ENCODE results near the gene HIVEP3.

HIVEP3 gene

GRCh38 chr1:41671116-41671755, 247.5 kb downstream of the HIVEP3 start:
- H3K27ac Mint-ChIP-seq: peak overlapping the region; percentile 74
- ATAC-seq: no peak
- no peaks in the 10 kb centered on the region for H3K9me3 Mint-ChIP-seq
- DNase-seq (ENCODE audit: low spot score in 2 of 2): no peak
- peak overlapping the region; percentile 0 for H3K4me3 Mint-ChIP-seq
- H3K36me3 Mint-ChIP-seq: no peaks in the 10 kb centered on the region
- H3K4me1 Mint-ChIP-seq: peaks cover 98% of the 10 kb centered on the region

DNA sequence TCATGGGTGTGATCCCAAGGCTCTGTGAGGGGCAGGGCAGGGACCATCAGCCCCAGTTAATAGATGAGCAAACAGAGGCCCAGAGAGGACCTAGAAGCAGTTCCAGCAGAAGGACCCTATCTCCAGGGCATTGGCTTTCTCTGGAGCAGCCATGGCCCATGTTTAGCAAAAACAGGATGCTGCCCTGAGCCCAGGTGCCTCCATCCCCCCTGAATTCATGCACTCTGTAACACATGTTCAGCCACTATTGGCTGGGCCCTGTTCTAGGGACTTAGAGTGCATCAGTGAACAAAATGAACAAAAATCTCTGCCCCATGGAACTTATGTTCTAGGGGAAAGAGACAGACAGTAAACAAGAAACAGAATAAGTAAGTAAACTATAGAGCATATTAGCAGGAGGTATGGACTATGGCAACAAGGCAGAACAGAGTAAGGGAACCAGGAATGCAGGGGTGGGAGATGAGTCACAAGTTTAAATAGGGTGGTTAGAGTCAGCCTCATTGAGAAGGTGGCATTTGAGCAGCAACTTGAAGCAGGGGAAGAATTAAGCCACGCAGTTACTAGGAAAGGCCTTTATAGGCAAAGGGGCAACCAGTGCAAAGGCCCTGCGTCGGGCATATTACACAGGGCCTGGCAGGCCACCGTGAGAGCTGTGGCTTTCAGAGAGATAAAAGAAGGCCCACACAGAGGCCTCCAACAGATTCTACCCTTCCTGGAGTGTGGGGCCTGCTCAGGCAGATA, 248.3 kb downstream of the HIVEP3 start:
- ATAC-seq: peak; percentile 69

GRCh38 chr1:41668967-41669366, 249.8 kb downstream of the HIVEP3 start:
- H3K9me3 Mint-ChIP-seq: no peaks in the 10 kb centered on the region
- DNase-seq (ENCODE audit: low spot score in 2 of 2) (no peak), ATAC-seq (no peak)
- no peak overlapping the region for H3K4me3 Mint-ChIP-seq
- peak overlapping the region; percentile 95 for H3K27ac Mint-ChIP-seq
- H3K4me1 Mint-ChIP-seq: peaks cover 86% of the 10 kb centered on the region
- no peaks in the 10 kb centered on the region for H3K36me3 Mint-ChIP-seq

More for the DNA sequence above, 248.3 kb downstream of the HIVEP3 start:
- peaks cover 94% of the 10 kb centered on the region for H3K4me1 Mint-ChIP-seq
- H3K4me3 Mint-ChIP-seq: peak overlapping the region; percentile 0
- no peaks in the 10 kb centered on the region for H3K36me3 Mint-ChIP-seq
- DNase-seq (ENCODE audit: low spot score in 2 of 2): no peak
- peak overlapping the region; percentile 5 for H3K27ac Mint-ChIP-seq
- no peaks in the 10 kb centered on the region for H3K9me3 Mint-ChIP-seq

DNA sequence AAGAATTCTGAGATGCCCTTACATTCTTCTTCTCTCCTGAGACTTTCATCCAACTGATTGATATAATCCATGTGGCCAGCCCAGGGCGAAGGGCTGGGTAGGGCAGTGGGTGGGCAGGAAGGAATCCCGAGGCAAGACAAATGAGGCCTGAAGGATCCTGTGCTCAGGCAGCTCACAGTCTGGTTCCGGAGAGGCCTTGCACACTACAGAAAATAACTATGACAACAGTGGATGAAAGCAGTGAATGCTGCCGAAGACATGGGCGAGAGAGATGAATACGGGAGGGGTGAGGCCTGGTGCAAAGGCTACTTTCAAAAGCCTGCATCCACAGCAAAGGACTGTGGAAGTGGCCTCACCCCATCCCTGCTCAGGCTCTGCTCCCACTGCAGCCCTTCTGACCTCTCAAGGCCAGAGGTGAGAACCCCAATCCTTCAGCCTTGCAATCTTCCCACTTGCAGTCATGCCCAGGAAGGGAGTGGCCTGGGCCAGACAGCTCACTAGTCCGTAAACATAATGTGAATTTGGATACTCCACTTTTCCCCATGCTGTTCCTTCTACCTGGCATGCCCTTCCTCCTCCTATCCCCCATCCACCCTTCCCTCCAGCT, 250.6 kb downstream of the HIVEP3 start:
- ATAC-seq (no peak), DNase-seq (ENCODE audit: low spot score in 2 of 2) (no peak)
- no peaks in the 10 kb centered on the region for H3K9me3 Mint-ChIP-seq
- no peak overlapping the region for H3K4me3 Mint-ChIP-seq
- peak overlapping the region; percentile 95 for H3K27ac Mint-ChIP-seq
- peaks cover 85% of the 10 kb centered on the region for H3K4me1 Mint-ChIP-seq
- H3K36me3 Mint-ChIP-seq: no peaks in the 10 kb centered on the region

GRCh38 chr1:41666981-41667631, 251.6 kb downstream of the HIVEP3 start:
- Mint-ChIP-seq H3K4me1 (peaks cover 78% of the 10 kb centered on the region), H3K9me3 (no peaks in the 10 kb centered on the region)

DNA sequence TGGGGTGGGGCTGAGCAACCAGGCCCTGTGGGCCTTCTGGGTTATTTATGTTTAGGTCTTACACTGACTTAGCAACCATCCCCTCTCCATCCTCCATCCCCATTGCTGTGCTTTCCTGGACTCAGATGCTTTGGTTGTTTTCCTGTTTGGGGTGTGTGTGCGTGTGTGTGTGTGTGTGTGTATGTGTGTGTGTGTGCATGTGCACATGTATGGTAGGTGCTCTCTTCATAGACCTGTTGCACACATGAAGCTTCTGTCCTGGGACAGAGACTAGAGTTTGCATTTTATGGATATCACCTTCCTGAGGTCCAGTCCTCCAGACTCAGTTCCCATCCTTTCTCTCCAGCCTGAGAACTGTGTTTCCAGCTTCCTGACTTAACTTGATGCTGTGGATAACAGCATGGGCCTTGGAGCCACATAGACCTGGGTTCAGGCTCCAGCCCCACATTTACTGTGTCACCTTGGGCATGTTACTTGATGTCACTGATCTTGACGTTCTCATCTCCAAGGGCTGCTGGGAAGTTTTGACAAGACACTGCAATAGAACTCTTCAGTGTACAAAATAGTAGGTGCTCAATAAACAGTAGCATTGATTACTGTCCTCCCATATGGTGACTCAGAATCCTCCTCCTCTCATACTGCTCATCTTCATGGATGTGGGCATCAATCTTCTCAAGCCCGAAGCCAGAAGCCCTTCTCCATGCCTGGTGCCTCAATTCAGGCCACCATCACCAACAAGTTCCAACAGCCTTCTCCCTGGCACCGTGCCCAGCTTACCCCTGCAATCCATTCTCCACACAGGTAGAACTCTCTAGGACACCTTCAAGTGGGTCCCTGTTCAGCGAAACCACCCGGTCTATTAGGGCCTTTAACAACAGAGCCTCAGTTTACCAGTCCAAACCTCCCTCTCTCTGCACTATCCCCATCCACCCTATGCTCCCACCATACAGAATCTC, 252.5 kb downstream of the HIVEP3 start:
- Mint-ChIP-seq H3K4me3 (peak overlapping the region; percentile 45), H3K36me3 (peaks cover 5% of the 10 kb centered on the region), H3K9me3 (no peaks in the 10 kb centered on the region), H3K27ac (peak overlapping the region; percentile 95), H3K4me1 (peaks cover 74% of the 10 kb centered on the region)
- ATAC-seq (no peak), DNase-seq (ENCODE audit: low spot score in 2 of 2) (no peak)

More at GRCh38 chr1:41666981-41667631, 251.6 kb downstream of the HIVEP3 start:
- peak overlapping the region; percentile 45 for H3K4me3 Mint-ChIP-seq
- DNase-seq (ENCODE audit: low spot score in 2 of 2) (peak; percentile 43 to 83), ATAC-seq (peak; percentile 79)
- peak overlapping the region; percentile 95 for H3K27ac Mint-ChIP-seq
- no peaks in the 10 kb centered on the region for H3K36me3 Mint-ChIP-seq

- Mint-ChIP-seq H3K9me3 (no peaks in the 10 kb centered on the region), H3K4me1 (peaks cover 72% of the 10 kb centered on the region), H3K27ac (peak overlapping the region; percentile 83), H3K36me3 (peaks cover 6% of the 10 kb centered on the region), H3K4me3 (no peak overlapping the region)
- DNase-seq (ENCODE audit: low spot score in 2 of 2) (no peak), ATAC-seq (no peak)
Observed at GRCh38 chr1:41664861-41665640, 253.7 kb downstream of the HIVEP3 start.

DNA sequence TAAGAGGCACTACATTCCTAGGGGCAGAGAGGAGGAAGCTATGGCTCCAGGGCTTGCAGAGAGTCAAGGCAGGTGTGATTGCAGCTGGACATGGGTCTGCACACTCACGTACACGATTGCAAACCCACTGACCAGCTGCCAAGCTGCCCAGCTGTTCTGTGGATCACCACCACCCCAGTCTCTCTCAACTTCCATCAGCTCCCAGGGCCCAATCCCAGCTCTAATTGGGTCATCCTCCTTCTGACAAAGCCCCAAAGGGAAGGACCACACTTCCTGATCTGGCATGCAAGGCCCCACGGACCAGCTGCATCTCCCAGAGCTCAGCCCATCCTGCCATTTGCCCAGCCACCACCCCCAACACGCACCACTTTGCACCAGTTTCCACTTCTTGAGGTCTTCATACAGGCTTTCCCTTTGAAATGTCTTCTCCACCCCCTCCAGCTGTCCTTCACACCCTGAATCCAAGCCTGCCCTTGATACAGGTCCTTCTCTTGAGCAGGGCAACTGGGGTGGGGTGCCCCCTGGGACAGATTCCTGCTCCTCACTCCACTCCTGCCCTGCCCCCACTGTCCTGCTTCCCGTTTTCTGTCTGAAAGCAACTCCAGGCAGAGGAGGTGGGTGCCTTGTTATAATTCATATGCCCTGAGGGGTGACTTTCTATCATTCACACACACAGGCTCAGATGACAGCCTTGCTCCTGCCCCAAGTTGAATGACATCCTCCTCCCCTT, 254.9 kb downstream of the HIVEP3 start:
- Mint-ChIP-seq H3K27ac (peak overlapping the region; percentile 83), H3K4me1 (peaks cover 73% of the 10 kb centered on the region), H3K9me3 (no peaks in the 10 kb centered on the region), H3K36me3 (peaks cover 18% of the 10 kb centered on the region), H3K4me3 (peak overlapping the region; percentile 27)
- no peak for DNase-seq (ENCODE audit: low spot score in 2 of 2)
- no peak for ATAC-seq

DNA sequence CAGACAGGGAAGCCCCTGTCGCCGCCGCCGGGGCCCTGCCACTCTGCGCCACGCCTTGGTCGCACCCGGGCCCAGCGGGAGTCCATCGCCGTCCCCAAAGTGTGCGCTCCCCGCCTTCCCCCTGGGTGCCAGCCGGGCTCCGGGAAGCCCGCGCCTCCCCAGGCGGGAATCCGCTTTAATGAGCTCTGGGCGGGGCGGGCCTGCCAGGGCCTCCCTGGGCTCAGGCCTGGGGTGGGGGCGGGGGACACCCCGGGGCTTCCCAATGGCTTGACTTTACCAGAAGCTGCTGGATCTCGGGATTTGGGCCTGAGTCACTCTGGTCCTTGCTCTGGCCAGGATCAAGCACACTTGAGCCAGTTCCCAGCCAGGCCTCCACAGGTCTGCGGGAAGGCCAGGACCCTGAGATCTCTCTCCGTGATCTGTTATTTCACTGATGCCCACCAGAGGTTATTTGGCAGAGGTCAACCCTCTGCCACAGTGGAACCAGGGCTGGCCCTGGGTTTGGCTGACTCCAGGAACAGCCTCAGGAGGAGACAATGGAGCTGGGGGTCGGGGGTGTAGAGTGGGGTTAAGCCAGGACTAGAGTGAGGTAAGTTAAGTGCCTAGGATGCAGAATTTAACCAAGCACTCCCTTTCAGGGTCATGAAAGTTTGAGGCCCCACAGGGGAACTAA, 255.8 kb downstream of the HIVEP3 start:
- DNase-seq (ENCODE audit: low spot score in 2 of 2) (no peak), ATAC-seq (peak; percentile 1)
- Mint-ChIP-seq H3K36me3 (peaks cover 23% of the 10 kb centered on the region), H3K9me3 (no peaks in the 10 kb centered on the region), H3K27ac (peak overlapping the region; percentile 83), H3K4me3 (peak overlapping the region; percentile 92), H3K4me1 (peaks cover 73% of the 10 kb centered on the region)

GRCh38 chr1:41662061-41662764, 256.5 kb downstream of the HIVEP3 start:
- Mint-ChIP-seq H3K4me3 (peak overlapping the region; percentile 92), H3K36me3 (peaks cover 23% of the 10 kb centered on the region), H3K4me1 (peaks cover 73% of the 10 kb centered on the region), H3K9me3 (no peaks in the 10 kb centered on the region), H3K27ac (no peak overlapping the region)
- ATAC-seq (peak; percentile 88), DNase-seq (ENCODE audit: low spot score in 2 of 2) (peak; percentile 52 to 83)

GRCh38 chr1:41661428-41662060, 257.2 kb downstream of the HIVEP3 start:
- Mint-ChIP-seq H3K27ac (peak overlapping the region; percentile 89), H3K4me3 (peak overlapping the region; percentile 92), H3K4me1 (peaks cover 73% of the 10 kb centered on the region), H3K9me3 (no peaks in the 10 kb centered on the region), H3K36me3 (peaks cover 23% of the 10 kb centered on the region)
- DNase-seq (ENCODE audit: low spot score in 2 of 2) (no peak), ATAC-seq (peak; percentile 27)
